HG03108 (cell line): Measurements from ENCODE around the gene SCG3.
"Not testable (repeated sequence)": the region's sequence is repeated elsewhere in the genome, so short reads cannot be mapped to it uniquely, and the experiment has no call there.

ENCODE experiments used
- ATAC-seq: cut with Tn5 transposase; IDR thresholded peaks from one replicate; pipeline ENCODE4 v1.9.1; 2021; ENCODE audit warnings: moderate library complexity; ENCODE audit not compliant: unreplicated experiment

Gene SCG3

GRCh38 chr15:51681303-51681963 is at the start of gene SCG3:
Gene SCG3 (plus strand): TSS chr15:51681503. CDS start chr15:51681756, 253 bp downstream.
- no peak for ATAC-seq

- ATAC-seq = no peak
Measured at GRCh38 chr15:51634591-51635198, 46.6 kb upstream of the SCG3 start.

GRCh38 chr15:51641490-51642130 is 39.7 kb upstream of the SCG3 start:
- ATAC-seq = no peak

GRCh38 chr15:51642696-51643095 is 38.6 kb upstream of the SCG3 start:
- ATAC-seq = no peak

- ATAC-seq = no peak
Measured at GRCh38 chr15:51647128-51647562, 34.2 kb upstream of the SCG3 start.

- ATAC-seq = not testable (repeated sequence)
Measured at GRCh38 chr15:51648101-51648500, 33.2 kb upstream of the SCG3 start.

- not testable (repeated sequence) for ATAC-seq
Measured at GRCh38 chr15:51648643-51649042, 32.7 kb upstream of the SCG3 start.

GRCh38 chr15:51649659-51650521 is 31.4 kb upstream of the SCG3 start:
- ATAC-seq = no peak

- ATAC-seq = no peak
Measured at GRCh38 chr15:51652084-51652668, 29.1 kb upstream of the SCG3 start.

GRCh38 chr15:51655401-51656057 is 25.8 kb upstream of the SCG3 start:
- not testable (repeated sequence) for ATAC-seq

GRCh38 chr15:51658664-51659063 is 22.6 kb upstream of the SCG3 start:
- no peak for ATAC-seq

GRCh38 chr15:51661072-51661471 is 20.2 kb upstream of the SCG3 start:
- no peak for ATAC-seq

GRCh38 chr15:51667478-51667877 is 13.8 kb upstream of the SCG3 start:
- ATAC-seq = no peak

- ATAC-seq = no peak
Measured at GRCh38 chr15:51668446-51668845, 12.9 kb upstream of the SCG3 start.

GRCh38 chr15:51669381-51669780 is 11.9 kb upstream of the SCG3 start:
- no peak for ATAC-seq

- ATAC-seq = no peak
Measured at GRCh38 chr15:51672155-51672687, 9.1 kb upstream of the SCG3 start.

GRCh38 chr15:51672913-51673857 is 8.1 kb upstream of the SCG3 start:
- no peak for ATAC-seq

GRCh38 chr15:51675234-51675633 is 6.1 kb upstream of the SCG3 start:
- no peak for ATAC-seq

- no peak for ATAC-seq
Measured at GRCh38 chr15:51677021-51677420, 4.3 kb upstream of the SCG3 start.
